NCI-H510A treated with DMSO at 0.1 percent for 48 hours (cell line): Measurements from ENCODE around the gene PTPRM.

Experiments
- DNase-seq: peaks from one replicate; lab custom pipeline; 2025; lab: John Stamatoyannopoulos, UW

Gene PTPRM

DNA sequence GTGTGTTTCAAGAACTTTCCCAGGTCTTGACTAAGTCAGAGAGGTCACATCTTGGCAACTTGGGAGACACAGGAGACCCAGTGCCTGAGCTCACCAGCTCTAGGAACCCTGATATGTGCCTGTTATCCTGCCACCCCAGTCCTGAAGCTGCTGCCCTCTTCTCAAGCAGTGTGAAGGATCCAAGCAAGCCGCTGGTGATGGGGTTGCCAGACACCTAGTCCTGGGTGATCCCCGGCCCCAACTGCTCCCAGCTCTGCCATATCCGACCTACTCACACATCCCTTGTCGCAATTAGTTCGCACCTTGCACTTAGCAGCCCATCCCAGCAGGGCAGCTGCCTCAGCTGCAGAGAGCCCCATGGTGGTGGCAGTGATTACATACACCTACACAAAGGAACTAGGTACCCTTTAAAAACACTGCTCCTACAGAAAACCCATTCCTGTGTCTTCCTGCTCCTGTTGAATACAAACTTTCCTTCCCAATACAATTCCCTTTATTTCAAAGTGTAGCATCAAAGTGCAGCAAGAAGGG is 794.9 kb downstream of the PTPRM start:
- DNase-seq = no peak

DNA sequence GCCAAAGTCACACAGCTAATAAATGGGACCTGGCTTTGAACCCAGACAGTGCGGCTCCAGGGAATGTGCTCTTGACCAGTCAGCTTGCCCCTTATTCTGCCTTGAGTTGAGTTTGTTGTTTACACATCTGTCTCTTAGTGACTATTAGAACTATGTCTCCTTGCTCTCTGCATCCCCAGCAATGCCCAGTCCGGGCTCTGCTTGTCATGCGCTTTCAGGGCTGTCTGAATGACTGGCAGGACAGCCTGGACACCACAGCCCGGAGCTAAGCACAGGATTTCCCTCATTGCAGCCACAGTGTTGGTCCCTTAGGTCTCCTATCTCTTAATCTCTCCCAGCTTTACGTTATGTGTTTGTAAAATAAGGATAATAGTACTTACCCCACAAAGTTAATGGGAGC is 795.7 kb downstream of the PTPRM start:
- DNase-seq = no peak

DNA sequence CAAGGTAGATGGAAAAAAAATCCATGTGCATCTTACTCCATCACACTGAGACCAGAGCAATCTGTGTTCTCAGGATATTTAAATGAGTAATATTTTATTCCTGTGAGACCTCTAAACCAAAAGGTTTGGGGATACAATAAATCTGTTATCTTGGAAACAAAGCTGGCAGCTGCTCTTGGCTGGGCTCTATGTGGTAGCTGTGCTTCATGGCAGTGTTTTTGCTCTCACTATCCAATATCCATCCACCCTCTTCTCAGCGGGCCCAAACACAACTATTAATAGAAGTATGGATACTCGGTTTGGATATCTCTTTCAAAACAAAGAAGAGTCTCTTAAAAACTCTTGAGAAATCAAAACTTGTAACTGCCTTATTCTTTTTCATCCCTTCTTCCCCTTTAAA is 797.3 kb downstream of the PTPRM start:
- no peak for DNase-seq

DNA sequence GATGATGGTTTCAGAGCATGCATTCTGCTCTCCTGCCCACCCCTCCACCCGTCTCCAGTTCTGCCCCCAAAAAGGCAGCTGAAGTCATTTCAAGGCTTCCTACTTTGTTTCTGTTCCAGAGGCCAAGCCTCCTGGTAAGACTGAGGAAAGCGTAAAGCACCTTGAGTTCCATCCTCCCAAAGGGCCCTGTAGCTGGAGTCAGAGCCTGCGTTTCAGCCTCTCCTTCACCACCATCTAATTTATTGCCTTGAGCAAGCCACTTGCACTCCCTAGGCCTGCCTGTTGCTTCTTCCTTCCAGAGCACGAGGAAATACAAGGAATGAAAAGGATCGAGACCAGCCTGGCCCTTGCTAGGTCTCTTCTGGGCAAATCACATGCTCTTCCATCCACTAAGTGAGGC is 797.9 kb downstream of the PTPRM start:
- DNase-seq = no peak

DNA sequence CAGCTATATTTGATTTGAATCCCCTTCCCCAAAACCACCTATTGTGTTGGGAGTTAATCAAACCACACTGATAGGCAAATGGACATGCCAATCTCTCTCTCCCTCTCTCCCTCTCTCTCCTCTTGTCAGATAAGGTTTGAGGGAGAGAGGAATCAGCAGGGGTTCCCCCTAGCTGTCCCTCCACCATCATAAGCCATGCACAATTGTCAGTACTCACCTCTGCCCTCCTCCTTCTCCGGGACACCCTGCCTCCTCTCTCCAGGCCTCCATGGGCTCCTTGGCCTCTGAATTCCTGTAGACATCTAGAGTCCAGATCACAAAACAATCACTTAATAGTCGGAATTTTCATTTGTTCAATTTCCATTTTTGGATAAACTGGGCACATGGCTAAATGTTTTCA is 798.4 kb downstream of the PTPRM start:
- no peak for DNase-seq

DNA sequence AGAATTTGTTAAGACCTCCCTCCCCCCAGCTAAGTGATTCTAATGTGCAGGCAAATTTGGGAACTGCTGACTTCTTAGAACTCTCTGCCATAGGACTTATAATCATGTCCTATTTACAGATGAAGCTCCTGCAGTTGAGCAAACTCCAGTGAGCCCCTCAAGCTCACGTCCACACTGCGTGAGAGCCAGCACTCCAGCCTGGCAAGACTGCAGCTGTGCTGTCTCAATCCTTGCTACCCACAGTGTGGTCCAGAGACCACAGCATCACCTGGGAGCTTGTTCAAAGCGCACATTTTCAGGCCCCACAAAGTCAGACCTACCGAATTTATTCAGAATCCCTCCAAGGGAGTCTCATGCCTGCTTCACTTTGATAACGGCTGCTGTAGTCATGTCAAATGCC is 799.0 kb downstream of the PTPRM start:
- no peak for DNase-seq

DNA sequence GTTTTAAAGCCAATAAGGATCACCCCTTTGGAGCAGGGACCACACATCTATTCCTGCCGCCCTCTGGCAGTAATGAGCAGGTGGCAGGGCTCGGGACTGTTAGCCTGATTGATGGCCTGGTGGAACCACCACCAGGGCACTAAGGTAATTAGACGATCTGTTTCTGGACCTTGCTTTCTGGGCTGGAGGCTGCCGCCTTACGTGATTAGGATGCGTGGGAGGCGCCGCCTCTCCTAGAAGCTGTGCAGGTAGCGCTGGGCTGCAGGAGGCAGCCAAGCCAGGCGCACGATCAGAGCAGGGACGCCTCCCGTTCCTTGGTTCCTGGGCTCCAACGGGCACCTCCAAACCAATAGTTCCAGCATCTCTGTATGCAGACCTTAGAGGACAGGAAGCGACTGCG is 799.5 kb downstream of the PTPRM start:
- DNase-seq = no peak

DNA sequence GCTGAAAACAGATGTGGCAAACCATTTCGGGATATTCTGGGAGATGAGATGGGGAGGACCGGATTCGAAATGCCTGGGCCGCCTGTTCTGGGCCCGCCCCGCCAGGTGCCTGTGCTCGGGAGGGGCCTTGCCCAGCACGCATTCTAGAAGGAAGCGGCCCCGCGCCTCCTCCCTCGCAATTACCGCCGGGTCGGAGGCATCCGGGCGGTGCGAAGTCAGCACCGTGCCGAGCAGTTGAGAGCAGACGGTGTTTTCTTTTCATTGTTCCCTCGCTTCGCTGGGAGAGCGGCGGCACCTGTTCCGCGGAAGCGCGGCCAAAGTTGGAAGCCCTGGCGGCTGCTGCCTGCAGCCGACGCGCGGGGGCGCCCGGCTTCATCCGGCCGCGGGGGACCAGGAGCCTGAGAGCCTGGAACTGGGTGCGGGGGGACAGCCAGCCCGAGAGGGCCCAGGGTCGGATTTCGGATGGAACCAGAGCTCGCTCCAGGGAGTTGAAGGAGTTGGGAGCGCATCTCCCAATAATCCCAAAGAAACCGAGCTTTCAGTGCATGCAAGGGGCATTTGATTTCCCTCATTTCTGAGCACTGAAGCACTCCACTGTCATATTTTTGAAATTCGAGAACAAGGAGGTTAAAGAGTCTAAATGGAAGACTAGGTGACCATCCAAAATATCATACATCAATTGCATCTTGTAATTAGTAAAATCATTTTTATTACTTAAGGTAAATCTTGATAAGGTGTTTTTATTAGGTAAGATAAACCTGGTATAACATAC is 800.3 kb downstream of the PTPRM start:
- DNase-seq = peak; percentile 92

DNA sequence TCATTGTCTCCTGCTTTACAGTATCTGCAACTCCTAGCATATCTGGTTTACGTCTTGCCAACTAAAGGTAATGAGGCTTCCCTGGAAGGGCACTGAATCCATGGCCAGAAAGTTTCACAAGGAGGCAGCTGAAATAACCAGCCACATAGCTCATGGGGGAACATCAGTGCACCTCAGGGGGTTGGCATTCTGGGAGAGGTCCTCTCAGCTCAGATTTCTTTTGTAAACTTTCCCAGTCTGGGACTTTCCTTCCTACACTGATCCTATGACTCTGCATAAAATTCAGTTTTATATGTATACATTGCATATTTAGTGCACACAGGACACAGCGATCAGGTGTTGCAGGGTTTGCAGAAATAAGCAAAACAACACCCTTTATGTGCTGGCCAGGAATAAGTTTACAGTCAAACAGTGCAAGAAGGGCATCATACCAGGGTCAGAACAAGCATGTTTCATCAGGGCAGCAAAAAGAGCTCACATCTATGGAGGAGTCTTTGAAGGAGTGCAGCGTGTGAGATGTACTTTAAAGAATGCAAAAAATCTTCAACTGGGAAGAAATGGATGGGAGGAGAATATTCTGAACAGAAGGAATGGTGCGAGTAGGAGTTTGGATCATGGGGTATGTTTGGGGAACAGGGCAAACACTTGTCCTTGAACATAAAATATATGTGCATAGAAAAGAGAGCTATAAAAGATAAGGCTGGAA is 801.5 kb downstream of the PTPRM start:
- DNase-seq = no peak

DNA sequence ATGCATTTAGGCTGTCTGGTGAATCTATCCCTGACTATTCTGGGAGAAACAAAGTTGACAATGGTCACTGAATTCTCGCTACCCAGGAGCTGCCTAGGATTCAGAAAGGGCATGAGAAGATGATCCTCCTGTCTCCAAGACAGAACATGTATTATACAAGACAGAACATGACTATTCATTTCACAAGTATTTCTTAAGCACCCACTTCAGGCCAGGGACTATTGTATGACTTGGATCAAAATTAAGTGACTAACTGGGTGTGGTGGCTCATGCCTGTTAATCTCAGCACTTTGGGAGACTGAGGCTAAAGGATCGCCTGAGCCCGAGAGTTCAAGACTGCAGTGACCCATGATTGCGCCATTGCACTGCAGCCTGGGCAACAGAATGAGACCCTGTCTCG is 806.4 kb downstream of the PTPRM start:
- no peak for DNase-seq

DNA sequence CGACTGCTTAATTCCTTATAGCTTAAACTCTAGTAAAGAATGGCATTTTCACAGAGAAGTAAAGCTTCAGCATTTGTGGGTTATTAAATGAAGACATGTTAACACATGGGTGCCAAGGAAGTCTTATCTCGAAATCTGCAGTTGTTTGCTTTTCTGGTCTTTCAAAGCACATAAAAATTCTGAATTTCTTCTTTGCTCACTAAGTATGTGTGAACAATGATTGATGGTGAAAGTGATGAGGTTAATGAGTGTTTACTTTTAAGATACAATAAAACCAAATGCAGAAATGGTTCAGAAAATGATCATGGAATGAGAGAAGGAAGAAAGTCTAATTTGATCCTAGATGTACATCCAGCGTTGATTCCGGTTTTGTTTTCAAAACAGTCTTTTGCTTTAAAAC is 807.6 kb downstream of the PTPRM start:
- DNase-seq = no peak

DNA sequence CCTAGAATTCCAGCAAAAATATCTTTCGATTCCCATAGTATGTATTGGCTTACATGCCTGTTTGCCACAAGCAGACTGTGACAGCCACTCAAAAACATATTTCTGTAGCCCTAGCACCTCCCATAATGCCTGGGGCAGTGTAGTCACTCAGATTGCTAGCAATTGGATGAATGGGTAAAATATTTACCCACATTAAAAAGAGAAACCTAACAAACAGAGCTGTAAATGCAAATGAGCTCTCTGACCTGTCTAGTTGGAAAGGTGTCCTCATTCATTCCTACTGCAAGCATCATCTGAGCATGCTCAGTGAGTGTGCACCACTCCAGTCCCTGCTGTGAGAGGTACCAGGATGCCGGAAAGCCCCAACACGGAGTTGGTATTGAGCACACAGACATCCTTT is 808.1 kb downstream of the PTPRM start:
- DNase-seq = no peak

DNA sequence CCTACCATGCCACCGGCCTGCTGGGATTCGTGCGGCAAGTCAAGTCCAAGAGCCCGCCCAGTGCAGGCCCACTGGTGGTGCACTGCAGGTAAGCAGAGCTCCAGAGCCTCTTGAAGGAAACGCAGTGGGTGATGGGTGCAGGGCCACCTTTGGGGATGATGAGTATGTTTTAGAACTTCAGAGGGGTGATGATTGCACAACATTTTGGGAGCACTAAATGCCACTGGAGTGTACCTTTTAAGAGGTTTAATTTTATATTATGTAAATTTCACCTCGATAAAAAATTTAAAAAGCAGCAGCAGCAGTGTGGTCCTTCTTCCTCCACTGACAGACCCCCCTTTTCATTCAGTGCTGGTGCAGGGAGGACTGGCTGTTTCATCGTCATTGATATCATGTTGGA is 809.0 kb downstream of the PTPRM start:
- no peak for DNase-seq

DNA sequence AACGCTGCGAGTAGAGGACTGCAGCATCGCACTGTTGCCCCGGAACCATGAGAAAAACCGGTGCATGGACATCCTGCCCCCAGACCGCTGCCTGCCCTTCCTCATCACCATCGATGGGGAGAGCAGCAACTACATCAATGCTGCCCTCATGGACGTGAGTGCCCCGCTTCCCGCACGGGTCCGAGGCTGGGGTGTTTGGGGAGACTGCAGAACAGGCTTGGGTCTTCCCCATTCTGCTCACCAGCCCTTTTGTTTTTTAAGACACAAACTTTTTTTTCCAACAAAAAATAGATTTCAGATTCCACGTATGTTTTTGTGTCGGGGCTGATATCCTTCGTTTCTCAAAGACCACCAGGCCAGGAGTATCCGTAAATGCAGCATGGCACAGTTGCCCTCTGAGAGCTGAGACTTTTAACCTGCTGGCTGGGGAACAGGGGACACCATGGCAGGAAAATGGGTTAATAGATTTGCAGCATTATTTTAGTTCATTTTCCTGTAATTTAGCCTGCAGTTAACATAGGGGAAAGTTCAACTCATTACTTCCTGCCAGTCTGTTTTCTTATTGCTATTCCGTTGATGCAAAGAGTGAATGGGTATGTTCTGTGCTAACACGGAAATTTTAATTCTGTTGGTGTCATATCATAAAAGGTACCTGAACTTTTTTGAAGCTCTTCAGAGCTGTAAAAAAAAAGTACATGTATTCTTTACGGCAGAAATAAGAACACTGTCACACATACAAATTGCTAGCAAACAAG is 812.2 kb downstream of the PTPRM start:
- DNase-seq = no peak

DNA sequence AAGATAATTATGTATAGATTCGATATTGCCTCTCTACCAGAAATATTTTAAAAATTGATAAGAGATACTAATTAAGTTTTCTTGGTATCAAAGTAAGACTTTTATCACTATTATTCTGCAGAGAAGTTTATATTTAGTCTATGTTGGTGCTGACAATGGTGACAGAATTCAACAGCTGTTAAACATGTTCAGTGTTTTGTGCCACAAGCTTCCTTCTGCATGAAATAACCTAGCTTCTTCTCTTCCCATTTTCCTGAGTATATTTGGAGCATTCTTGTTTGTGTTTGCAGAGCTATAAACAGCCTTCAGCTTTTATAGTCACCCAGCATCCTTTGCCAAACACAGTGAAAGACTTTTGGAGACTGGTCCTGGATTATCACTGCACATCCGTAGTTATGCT is 812.9 kb downstream of the PTPRM start:
- DNase-seq = no peak

DNA sequence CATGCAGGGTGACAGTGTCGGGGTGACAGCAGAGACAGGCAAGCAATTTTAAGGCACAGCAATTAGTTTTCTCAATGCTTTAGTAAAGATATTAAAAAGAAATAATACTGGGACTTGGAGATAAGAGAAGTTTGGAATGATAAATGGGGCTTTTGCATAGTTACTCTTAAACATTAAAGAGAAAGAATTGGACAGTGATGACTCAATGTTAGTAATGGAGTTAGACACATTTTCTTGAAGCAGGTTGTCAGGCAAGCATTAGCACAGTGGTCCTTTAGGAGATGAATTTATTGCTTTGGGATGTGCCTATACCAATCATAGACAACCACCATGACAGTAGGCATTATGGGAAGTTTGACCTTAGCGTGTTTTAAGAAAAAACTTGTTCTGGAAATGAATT is 813.8 kb downstream of the PTPRM start:
- DNase-seq = no peak

DNA sequence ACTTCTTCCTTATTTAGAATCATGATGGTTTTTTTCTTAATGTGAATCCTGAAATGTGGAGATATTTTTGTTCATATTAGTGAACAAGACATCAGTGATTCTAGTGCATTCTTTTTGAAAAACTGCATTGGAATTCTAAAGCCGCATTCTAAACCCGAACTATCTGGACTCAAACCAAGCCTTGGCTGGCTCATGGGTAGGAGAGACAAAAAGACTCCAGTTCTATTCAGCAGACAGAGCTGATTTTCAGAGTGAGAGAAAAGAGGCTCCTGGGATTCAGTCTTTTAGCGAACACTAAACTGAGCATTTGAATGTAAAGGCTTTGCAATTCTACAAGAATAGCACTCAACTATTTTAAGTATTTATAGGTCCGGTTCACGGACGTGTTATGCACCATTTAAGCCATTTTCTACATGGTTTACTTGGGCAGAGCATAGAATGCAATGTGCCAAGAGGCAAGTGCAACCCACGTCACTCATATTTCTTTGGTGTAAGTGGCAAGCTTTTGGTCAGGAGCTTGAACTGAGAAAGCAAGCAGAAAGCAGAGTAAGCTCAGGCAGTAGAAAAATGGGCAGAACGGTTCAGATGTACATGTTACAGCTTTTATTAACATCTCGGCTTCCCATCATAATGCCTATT is 814.8 kb downstream of the PTPRM start:
- no peak for DNase-seq

DNA sequence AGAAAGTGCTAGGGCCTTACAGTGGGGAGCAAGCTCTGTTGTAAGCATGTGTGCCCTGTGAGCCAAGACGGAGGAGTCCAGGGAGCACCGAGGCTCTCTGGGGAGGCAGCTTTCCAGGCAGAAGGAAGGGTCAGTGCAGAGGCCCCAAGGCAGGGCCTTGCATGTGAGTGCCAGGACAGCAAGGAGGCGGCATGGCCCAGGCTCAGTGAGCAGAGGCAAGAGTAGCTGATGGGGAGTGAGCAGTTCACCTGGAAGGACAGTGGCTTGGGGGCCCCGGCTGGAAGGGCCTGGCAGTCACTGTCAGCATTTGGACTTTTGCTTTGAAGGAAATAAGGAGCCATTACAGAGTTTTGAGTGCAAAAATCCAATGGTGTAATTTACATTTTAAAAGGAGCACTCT is 818.3 kb downstream of the PTPRM start:
- no peak for DNase-seq

DNA sequence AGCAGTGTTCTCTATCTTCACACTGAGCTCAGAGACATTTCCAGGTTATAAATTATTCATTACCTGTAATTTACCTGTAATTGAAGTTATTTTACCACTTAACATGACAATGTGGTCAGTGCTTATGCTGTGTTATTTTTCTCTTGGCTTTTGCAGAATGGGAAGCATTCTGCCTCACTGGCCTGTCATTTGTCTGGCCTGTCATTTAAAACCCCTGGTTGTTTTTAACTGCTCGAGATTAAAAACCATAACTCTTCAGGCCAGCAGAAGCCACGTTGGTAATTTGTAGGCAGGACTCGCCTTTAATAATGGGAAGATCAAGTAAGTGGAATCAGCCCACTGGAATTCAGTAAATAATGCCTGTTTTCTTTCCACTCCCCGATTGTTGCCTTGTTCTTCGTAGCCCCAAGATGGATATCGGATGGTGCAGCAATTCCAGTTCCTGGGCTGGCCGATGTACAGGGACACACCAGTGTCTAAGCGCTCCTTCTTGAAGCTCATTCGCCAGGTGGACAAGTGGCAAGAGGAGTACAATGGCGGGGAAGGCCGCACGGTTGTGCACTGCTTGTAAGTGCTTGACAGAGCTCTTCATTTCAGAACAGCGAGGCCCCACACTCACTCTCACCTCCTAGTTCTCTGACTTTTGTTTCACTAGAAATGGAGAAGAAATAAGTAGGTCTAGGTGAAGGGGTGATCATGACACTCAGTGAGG is 819.7 kb downstream of the PTPRM start:
- DNase-seq = no peak

DNA sequence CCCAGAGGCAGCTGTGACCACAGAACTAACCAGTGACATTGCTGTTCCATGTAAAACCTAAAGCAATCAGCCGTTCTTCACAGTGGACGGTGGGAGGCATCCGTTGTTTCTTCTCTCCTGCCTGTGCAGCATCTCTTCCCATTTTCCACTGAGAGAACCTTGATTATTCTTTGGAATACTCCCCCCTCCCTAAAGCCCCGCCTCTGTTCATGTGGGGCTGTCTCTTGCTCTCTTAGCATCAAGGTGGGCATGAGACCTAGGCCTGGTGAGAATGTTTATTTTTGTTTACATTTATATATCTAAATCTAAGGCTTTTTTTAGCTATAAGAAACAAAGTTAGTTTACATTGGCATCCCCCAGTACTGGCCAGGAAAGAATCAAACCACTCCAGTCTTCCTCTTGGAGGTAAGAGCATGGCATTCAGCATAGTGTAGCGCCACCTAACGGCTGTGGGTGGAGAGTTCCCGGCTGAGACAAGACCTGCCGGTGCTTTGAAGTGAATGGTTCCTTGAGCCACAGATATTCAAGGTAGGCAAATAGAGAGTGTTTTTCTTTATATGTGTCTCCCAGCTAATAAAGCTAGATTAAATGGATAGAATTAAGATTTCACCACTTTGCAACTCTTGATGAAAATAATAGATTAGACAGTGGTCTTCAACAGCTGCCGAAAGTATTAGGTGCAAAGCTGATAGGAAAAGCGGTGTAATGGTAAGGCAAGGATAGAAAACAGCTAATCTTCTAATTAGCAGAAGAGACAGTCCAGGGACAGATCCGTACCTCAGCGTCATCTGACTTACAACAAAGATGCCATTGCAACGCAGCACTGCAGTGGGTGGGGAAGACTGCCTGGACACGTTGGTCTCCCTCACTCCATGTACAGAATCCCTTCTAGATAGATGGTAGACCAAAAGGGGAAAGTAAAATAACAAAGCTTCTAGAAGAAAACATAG is 822.5 kb downstream of the PTPRM start:
- peak; percentile 78 for DNase-seq

DNA sequence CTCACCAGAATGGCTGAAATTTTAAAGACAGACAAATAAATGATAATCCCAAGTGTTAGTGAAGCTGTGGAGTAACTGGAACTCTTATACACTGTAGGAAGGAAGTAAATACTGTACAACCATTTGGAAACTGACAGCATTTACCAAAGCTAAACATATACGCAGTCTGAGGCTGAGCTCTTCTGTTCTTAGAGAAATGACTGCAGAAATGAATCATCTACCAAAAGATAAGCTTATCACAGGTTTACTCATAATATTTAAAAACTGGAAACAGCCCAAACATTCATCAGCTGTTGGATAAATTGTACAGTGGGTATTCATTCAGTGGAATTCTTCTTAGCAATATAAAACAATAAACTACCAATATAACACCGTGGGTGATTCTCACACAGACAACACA is 824.0 kb downstream of the PTPRM start:
- no peak for DNase-seq
